ENCODE measurements around the gene SYMPK.

GRCh38 chr19:45768984-45769782, 93.8 kb downstream of the SYMPK start, which contains the start of gene SIX5:
- TF ChIP-seq RCOR1 (IDR thresholded peaks at IDR 0.05; ENCODE audit: low read length) (peak; percentile 64; the same call in 1 of the 2 replicates), RAD21 (IDR thresholded peaks at IDR 0.05; ENCODE audit: low read length) (no peak), EZH2phosphoT487 (IDR thresholded peaks at IDR 0.05; ENCODE audit: borderline replicate concordance, low read depth) (no peak), USF2 (IDR thresholded peaks at IDR 0.05; ENCODE audit: borderline replicate concordance, low read depth, low read length) (no peak), USF1 (IDR thresholded peaks at IDR 0.05; ENCODE audit: borderline replicate concordance, low read depth) (no peak), NRF1 (IDR thresholded peaks at IDR 0.05; ENCODE audit: low read depth, low read length) (peak; percentile 90), POLR2AphosphoS5 (IDR thresholded peaks at IDR 0.05; ENCODE audit: low read depth, low read length) (peak; percentile 86), CTCF (IDR thresholded peaks at IDR 0.05) (no peak), ELF1 (IDR thresholded peaks at IDR 0.05) (no peak; the same call in 1 of the 2 replicates), REST (IDR thresholded peaks at IDR 0.05; ENCODE audit: low read depth, low read length) (no peak)

Data from SK-N-SH (cell line).